Lower leg skin (tissue), 4 donors: ENCODE data around the gene MSI1. TPM values are rescaled to one million over a fixed set of nuclear protein-coding genes. Genes with fewer than 3 reads are reported as not detected.

ENCODE experiments used
- DNase-seq, 2 donors: peaks; one replicate each; pipeline ENCODE4 v3.0.0-alpha.2; 2019; ENCODE audit warnings: low spot score in 2 of 2
- H3K4me3 ChIP-seq: fragments of 200-600 bp; sonication (generic); 2 replicates; pipeline ENCODE4 v1.5.1; 2017; ENCODE audit warnings: mild to moderate bottlenecking, low read depth; ENCODE audit not compliant: poor library complexity, severe bottlenecking
- CTCF ChIP-seq, 3 donors: fragments of 450-650 bp; IDR thresholded peaks; one replicate each; pipeline ENCODE4 v1.5.1; 2016; ENCODE audit warnings: antibody characterized with exemption in 3 of 3, mild to moderate bottlenecking in 3 of 3, moderate library complexity in 2 of 3
- POLR2A ChIP-seq, 2 donors: fragments of 450-650 bp; IDR thresholded peaks; one replicate each; pipeline ENCODE4 v1.6.1; 2016 to 2017; ENCODE audit warnings: antibody characterized with exemption in 2 of 2, mild to moderate bottlenecking in 1 of 2, moderate library complexity in 1 of 2
- WGBS, 2 donors: methylation state at CpG; one replicate each; pipeline ENCODE4 v1.1.5; 2018; 5-methylcytosine and 5-hydroxymethylcytosine counted together
- intact Hi-C: fragments of 100-400 bp; cut with DNase I; formaldehyde crosslinking; loops from one replicate; pipeline ENCODE4 v1.15.0; 2023; ENCODE audit warnings: low total_unique reads
- total RNA-seq, 4 donors: library from RNA; depleted of rRNA; stranded (reverse); fragments of >200 nt; gene quantifications; one replicate each; pipeline ENCODE4 v1.1.0, GENCODE V29; 2016

The MSI1 gene
- total RNA-seq, 4 donors from 2014 or later: 0.07 to 0.39 TPM; not detected in 2

GRCh38 chr12:120376416-120376815, 7.5 kb upstream of the MSI1 start:
- WGBS, 2 donors: 65 to 70% methylated on average over 5 of the region's 5 CpGs
- TF ChIP-seq CTCF (IDR thresholded peaks at IDR 0.05) (no peak), POLR2A (IDR thresholded peaks at IDR 0.05) (no peak)
- DNase-seq: no peak
- intact Hi-C loops: no loop called here
- no peak overlapping the region for H3K4me3 ChIP-seq

GRCh38 chr12:120376009-120376408, 7.0 kb upstream of the MSI1 start:
- H3K4me3 ChIP-seq: no peak overlapping the region
- WGBS, 2 donors: 53 to 59% methylated on average over 2 of the region's 2 CpGs
- intact Hi-C loops: no loop called here
- no peak for DNase-seq
- no peak for TF ChIP-seq POLR2A (IDR thresholded peaks at IDR 0.05)
- no peak for TF ChIP-seq CTCF (IDR thresholded peaks at IDR 0.05)

- intact Hi-C loops: loop anchor here (5.0 kb wide), 1 partner anchor 994 kb away; no protein-coding TSS in a partner anchor
Observed at GRCh38 chr12:120373683-120374082, 4.7 kb upstream of the MSI1 start.

GRCh38 chr12:120370343-120371243, 1.6 kb upstream of the MSI1 start:
- DNase-seq: no peak
- intact Hi-C loops: loop anchor here (5.0 kb wide), 1 partner anchor 997 kb away; no protein-coding TSS in a partner anchor
- TF ChIP-seq POLR2A (IDR thresholded peaks at IDR 0.05) (no peak), CTCF (IDR thresholded peaks at IDR 0.05) (no peak)
- H3K4me3 ChIP-seq: no peak overlapping the region
- WGBS, 2 donors: 43 to 51% methylated on average over 7 of the region's 7 CpGs

More at GRCh38 chr12:120373683-120374082, 4.7 kb upstream of the MSI1 start:
- DNase-seq: no peak
- 92 to 94% methylated on average over 8 of the region's 8 CpGs for WGBS, 2 donors
- no peak for TF ChIP-seq POLR2A (IDR thresholded peaks at IDR 0.05)
- TF ChIP-seq CTCF (IDR thresholded peaks at IDR 0.05): no peak
- H3K4me3 ChIP-seq: no peak overlapping the region

GRCh38 chr12:120369603-120370342, 809 bp upstream of the MSI1 start:
- H3K4me3 ChIP-seq: no peak overlapping the region
- intact Hi-C loops: loop anchor here (5.0 kb wide), 1 partner anchor 998 kb away; no protein-coding TSS in a partner anchor
- no peak for TF ChIP-seq CTCF (IDR thresholded peaks at IDR 0.05)
- TF ChIP-seq POLR2A (IDR thresholded peaks at IDR 0.05): no peak
- no peak for DNase-seq
- whole genome bisulfite sequencing, 2 donors: 2 to 5% methylated on average over 26 of the region's 26 CpGs
